ENCODE data around the gene RNF114.

Gene RNF114

DNA sequence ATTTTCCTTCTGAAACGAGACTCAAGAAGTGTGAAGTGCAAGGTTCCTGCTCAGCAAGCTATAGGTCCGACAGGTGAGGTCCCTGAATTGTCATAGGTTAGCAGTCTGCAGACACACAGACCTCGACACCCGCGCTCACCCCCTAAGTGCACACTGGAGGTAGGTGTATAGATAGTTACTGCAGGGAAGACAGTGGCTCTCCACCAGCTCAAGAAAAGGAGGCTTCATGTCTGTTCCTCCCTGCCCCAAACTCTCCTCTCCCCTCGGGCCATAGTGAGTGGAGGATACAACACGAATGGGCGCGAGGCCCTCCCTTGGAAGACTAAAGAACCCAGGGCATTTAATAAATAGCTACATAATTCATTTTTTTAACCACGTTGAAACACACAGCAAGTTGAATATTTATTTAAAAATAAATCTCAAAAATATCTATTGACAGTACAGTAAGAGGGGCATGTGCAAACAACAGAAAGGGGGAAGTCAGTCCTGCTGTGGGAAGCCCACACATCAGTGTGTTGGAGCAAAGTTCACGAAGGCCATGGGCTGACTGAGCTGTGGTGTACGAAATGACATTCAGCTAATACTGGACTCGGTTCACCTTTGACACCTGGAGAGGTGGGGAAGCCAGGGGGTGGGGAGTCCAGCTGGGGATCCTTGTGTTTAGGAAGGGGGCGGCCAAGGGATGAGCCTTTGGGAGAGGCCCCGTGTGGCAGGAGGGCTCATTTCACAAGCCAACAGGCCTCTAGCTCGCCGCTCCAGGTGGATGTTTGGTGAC, 31.6 kb upstream of the RNF114 start:
- DNase-seq, result no peak

DNA sequence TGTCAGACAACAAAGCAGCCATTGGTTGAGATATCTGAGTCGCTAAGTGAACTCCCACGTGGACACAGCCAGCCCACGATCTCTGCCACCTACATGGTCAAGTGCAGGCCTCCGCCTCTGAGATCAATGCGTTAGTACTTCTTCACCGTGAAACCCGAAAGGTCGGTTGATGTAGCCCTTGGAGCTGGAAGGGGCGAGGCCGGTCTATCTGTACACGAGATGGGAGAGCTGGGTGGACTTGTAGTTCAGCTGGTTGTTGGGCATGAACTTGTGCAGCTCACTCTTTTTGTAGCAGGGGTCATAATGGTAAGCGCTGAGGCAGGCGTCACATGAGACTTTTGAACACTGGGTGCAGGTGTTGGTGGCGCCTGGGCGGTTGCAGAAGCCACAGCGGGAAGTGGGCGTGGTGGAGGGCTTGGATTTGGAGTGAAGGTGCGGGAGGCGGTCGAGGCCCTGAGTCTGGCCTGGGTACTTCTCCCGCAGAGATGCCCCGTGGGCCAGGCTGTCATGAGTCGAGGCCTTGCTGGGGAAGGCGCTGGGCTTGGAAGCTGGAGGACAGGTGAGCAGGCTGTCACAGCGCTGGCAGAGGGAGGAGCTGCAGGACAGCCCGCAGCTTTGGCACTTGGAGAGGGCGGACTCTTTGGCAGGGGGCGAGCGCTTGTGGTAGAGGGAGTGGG, 30.6 kb upstream of the RNF114 start:
- no peak for DNase-seq

DNA sequence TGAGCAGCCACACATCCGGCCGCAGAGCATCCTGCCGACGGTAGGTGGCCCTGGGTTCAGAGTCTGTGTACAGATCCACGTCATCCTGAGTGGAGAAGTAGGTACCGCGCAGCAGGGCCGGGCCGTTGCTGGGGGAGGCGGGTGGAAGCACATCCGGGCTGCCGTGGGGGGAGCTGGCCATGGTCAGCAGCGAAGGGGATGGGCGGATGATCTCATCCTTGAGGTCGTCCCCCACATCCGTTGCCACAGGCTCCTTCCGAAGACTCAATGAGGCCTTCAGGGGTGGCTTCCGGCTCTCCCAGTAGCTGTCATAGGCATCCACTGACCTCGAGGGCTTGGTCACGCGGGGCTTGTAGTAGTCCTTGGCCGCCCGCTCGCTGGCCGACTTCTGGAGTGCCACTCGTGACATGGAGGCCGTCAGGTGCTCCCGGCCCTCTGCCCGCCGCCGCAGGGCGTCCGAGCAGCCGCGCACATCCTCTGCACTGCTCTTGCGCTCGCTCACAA, 30.0 kb upstream of the RNF114 start:
- DNase-seq, result no peak

DNA sequence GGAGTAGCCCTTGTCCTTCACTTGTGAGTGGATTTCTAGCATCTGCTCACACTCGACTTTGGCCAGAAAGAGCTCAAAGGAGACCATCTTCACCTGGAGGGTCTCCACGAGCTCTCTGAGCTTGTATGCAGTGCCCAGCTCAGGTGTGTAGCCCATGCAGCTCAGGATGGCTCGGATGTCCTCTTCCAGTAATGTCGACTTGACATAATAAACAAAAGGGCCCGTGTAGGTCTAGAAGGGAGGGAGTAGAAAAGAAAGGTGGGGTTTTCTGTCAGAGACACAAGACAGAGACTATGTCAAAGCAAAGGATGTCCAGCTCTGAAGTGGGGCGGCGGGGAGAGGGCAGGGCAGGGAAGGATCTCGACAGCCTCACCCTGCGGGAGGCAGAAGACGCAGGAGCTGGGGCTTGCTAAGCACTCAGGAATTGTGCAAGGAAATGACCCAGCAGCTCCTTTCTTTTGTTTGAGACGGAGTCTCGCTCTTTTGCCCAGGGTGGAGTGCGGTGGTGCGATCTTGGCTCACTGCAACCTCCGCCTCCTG, 29.5 kb upstream of the RNF114 start:
- no peak for DNase-seq

DNA sequence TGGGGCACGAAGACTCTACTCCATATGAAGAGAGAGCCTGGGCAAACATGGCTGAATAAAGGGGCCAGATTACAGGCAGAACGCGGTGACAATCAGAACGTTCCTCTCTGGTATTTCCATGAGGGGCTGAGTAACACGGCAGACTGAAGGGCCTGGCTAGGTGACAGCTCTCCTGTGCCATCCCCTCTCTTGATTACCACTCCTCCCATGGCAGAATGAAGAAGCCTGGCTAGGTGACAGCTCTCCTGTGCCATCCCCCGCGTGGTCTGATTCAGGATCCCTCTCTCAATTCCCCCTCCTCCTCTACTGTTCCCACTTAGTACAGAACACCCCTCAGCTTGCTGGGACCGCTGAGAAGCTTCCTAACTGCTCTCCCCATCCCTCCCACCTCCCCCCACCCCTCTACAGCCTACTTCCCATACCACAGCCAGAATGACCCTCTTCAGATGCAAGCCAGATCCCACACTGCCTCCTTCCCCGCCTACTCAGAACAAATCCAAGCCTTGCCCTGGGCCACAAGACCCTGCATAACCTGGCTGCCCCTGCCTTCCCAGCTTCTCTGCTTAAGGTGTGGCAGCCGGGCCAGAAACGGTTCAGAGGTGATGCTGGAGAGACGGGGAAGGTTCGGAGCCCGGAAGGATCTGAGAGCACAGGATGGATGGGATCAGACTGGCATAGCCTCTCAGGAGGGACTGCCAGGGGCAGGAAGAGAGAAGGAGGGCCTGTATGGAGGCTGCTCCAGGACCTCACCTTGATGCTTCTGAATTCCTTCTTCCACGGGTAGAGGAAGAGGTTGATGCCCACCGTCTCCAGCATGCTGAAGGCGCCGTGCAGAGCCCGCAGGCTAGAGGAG, 28.6 kb upstream of the RNF114 start:
- no peak for DNase-seq

DNA sequence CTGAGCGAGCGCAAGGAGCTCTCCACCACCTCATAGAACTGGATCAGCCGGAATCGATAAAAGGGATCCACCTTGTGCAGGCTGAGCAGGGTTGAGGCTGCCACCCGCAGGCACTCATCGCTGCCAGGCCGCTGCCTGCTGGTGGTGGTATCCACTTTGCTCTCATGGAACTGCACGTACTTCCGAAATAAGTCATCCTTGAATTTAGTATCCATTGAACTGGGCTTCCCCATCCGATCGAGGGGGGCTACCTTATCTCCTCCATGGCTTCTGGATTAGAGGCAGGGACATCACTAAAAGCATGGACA, 28.0 kb upstream of the RNF114 start:
- no peak for DNase-seq

DNA sequence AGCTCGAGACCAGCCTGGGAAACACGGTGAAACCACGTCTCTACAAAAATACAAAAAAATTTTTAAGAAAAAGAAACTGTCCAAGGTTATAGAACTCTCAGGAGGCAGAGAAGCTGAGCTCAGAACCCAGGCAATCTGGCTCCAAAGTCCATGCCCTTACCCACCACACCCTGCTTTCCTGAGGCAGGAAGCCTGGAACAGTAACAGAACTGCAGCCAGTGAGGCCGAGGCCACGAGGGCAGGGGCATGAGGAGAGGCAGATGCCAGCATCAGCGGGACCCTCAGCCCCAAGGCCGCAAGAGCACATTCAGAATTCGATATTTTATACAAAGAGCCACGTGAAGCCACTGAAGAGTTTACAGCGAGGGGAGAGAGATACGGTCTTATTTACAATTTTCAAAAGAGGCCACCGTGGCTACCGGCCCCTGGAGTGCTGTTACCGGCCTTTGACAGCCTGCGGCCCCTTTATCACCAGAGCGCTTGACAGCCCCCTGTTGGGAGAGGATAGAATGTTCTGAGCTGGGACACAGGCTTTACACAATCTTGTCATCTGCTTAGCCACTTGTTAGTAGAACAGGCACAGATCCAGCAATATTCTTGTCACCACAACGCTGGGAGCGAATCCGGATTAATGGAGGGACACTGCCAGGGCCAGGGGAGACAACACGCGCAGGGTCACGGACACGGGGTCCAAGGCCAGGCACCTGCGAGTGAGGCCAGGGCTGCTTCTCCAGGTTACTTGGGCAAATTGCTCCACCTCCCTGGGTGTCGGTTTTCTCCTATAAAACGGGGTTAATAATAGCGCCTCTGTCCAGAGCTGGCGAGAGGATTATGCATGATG, 26.5 kb upstream of the RNF114 start:
- DNase-seq, result no peak

DNA sequence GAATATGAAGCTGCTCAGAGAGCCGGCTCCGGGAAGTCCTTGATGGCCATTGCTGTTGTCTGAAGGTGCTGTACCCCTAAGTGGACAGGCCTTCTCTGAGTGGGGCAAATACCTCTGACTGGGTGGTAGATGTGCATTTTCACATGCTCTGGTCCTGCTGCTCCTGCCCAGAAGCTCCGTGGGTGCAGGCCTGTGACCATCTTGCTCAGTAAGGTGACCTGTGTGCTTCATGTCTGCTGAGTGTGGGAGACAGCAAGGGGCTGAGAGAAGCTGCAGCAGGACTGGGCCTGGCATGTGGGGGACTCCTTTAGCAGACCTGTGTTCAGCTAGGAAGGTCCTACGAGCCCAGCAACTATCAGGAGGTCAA, 25.9 kb upstream of the RNF114 start:
- no peak for DNase-seq

DNA sequence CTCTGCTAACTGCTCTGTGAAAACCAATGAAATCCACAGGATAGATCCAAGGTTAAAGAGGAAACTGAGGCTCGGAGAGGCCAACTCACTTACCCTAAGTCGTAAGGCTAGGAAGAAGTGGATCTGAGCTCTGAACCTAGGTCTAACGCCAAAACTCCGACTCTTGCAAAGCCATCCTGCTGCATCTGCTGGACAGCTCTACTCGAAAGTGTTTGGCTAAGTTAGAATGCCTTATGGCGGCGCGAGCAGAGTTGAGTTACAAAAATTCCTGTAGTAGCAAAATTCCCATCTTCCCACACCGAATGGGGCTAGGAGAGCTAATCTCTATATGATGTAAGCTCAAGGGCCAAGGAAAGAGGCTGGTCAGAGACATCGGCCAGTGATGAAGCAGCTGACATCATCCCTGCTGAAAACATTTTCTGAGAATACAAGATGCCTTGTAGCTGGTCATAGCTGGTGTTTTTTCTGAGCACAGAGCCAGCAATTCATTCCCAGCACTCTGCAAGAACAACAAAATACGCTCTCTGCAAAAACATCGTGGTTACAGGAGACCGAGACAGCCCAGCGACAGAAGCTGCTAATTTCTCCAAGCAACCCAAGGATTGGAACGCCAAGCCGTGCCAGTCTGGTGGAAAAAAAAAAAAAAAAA, 22.7 kb upstream of the RNF114 start:
- DNase-seq, result no peak

DNA sequence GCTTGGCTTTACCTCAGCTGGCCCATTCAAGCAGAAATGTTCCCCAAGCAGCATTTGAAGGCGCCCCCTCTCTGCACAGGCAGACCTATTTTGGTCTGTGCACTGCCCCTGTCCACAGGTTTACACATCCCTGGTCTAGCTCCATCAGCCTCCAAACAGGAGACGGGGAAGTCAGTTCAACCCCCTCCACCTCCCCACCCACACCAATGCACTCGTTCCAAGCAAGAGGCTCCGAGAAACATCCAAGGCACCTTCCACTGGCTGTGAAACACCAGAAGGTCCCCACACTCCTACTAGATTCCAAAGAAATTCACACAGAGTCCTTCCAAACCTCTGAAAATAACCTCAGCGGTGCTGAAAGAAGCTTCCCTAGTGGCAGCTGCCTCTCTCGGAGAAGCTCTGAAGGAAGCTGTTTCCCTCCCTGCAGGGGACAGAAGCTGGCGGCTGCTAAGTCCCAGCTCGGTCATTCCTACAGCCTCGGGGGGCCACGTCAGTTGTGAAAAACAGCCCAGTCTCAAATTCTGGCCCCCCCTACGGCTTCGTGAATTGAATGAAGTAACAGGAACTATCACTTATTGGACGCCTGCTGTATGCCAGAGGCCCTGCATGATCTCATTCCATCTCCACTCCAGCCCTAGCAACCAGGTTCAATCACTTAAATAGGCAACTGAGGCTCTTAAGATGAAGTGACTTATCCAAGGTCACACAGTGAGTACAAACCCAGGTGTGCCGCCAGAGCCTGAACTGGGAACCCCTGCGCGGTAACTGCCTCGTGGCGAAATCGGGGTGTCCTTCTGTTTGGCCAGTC, 21.7 kb upstream of the RNF114 start:
- no peak for DNase-seq

DNA sequence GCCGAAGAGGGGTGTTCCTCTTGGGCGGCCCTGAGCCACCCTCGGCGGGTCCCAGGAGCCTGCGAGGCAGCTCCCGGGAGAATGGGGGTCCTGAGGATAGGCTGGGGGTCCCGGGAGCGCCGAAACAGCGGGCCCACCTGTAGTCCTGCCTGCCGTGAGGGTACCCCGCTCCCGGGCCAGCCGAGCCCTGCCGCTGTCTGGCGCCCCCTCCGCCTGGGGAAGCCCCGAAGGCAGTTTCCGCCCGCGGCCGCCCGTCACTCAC, 21.1 kb upstream of the RNF114 start:
- no peak for DNase-seq

DNA sequence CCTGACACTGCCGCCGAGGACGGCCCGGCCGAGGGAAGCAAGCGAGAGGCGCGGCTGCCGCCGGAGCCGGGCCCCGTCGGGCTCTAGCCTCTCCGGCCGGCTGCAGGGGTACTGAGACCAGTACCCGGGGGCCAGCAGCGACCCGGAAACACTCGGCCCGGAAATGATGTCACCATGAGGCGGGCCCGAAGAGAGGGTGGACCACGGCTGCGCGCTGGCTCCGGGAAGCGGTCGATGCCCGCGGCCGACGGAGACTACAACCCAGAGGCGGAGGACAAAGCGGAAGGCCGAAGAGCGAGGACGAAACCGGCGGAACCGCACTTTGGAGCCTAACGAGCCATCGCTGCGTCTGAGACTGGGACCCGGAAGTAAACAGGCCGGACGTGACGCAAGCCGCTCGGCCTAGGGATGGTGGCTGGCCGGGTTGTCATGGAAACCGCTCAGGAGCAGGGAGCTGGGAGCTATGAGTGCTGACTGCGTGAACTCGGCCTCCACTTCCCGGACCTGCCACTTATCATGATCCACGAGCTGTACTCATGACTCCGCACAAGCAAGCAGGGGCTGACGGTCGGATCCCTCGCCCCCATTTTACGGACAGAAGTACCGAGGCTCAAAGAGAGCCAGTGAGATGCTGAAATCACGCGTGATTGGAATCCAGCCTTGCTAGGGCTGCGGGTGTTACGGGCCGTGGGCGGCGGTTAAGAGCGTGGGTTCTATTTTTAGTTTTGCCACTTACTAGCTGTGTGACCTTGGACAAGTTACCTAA, 20.6 kb upstream of the RNF114 start, which contains the start of gene SPATA2:
SPATA2 (minus strand) TSS at position 150 of the 766 bp plus-strand sequence. CDS start 7,039 bp downstream, outside the sequence.
- DNase-seq, result peak; percentile 84

DNA sequence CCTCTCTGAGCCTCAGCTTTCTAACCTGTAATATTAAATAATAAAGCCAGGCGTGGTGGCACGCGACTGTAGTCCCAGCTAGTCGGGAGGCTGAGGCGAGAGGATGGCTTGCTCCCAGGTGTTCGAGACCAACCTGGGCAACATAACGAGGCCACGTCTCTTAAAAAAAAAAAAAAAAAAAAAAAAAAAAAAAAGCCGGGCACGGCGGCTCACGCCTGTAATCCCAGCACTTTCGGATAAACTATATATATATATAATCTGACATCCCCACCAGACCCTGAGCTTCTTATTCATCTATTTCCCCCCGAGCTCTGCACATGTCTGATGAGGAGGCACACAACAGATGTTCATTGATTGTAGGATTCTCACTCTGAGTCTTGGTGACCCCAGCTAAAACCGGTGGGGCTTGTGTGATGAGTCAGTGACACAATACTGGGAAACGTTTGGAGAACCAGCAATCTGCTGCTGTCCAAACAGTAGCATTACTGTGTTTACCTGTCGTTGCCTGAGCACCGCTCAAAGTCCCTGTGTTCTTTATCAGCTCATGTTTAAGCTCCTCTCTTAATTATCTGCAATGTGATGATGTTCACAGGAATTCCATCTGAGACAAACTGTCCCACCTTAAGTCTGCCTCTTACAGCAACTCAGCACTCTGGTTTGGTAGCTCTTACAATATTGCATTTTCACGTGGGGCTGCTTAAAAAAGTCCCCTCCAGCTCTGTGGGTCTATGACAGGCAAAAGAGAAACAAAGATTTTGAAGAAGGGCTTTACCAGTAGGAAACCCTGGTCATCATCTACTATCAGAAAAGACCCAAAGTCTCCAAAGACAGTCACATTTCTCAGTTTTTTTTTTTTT, 19.8 kb upstream of the RNF114 start:
- no peak for DNase-seq

DNA sequence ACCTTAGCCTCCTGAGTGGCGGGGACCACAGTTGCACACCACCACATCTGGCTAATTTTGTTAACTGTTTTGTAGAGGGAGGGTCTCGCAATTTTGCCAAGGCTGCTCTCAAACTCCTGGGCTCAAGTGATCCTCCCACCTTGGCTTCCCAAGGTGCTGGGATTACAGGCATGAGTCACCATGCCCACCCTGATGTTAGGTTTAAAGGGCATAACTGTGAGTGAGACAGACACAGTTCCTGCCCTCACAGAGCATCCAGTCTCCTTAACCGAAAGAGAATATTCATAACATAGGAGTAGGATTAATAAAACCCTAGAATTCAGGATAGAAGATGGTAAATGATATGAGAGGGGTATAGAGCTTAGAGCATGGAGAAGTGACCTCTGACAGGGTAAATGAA, 17.8 kb upstream of the RNF114 start:
- DNase-seq, result no peak

DNA sequence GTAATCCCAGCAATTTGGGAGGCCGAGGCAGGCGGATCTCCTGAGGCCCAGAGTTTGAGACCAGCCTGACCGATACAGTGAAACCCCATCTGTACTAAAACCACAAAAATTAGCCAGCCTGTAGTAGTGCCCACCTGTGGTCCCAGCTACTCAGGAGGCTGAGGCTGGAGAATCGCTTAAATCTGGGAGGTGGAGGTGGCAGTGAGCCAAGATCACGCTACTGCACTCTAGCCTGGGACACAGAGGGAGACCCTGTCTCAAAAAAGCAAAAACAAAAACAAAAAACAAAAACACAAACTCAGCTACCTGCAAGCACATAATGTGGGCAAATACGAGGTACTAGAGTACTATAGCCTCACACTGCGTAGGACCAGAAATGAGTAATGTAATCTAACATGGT, 17.2 kb upstream of the RNF114 start:
- DNase-seq, result no peak

DNA sequence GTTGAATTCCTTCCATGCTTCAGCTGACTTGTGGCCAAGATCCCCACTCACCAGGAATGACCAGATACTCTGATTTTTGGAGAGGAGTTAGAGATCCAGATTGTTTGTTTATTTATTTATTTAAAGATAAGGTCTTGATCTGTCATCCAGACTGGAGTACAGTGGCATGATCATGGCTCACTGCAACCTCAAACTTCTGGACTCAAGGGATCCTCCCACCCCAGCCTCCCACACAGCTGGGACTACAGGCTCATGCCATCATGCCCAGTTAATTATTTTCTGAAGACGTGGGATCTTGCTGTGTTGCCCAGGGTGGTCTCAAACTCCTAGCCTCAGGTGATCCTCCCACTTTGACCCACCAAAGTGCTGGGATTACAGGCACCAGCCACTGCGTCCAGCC, 16.7 kb upstream of the RNF114 start:
- DNase-seq, result no peak

DNA sequence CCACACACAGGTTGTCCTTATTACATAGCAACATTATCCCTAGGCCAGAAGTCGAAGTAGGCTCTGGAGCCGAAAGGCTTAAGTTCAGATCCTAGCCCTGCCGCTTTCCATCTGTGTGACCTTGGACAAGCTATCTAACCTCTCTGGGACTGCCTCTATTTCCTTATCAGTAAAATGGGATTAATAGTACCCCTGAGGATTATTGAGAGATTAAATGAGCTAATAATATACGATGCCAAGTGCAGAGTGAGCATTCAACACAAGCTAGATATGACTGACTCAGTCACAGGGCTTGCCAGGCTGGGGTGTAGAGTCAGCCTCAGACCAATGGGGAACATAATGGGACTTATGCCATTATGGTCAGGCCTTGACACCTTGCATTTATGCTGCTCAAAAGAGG, 11.9 kb upstream of the RNF114 start:
- DNase-seq, result no peak

DNA sequence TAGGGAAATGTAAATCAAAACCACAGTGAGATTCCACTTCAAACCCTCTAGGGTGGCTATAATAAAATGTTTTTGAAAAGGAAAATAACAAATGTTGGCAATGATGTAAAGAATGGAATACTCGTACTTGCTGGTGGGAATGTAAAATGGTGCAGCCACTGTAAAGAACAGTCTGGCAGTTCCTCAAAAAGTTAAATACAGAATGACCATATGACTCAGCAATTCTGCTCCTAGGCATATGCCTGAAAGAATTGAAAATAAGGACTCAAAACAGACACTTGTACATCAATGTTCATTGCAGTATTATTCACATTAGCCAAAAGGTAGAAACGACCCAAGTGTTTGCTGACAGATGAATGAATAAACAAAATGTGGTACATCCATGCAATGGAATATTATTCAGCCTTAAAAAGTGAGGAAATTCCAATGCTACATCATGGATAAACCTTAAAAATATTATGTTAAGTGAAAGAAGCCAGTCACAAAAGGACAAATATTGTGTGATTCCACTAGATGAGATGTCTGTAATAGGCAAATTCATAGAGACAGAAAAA, 10.2 kb upstream of the RNF114 start:
- DNase-seq, result no peak

All from GDM1 (cell line).